DND-41 (cell line): ENCODE data around the gene ALDOA.
"Not testable (repeated sequence)": the region's sequence is repeated elsewhere in the genome, so short reads cannot be mapped to it uniquely, and the experiment has no call there.

Experiments
- ATAC-seq: fragments of 200-7000 bp; cut with Tn5 transposase; 3 replicates; pipeline ENCODE4 v1.9.1; 2021; ENCODE audit warnings: low read depth; ENCODE audit not compliant: insufficient read depth
- DNase-seq: peaks from one replicate; pipeline ENCODE4 v3.0.0-alpha.2; 2020
- H2AFZ ChIP-seq: 2 replicates; pipeline ENCODE4 v1.6.0; 2012; ENCODE audit warnings: low read depth, low read length
- H3K27ac ChIP-seq: 2 replicates; pipeline ENCODE4 v1.5.1; 2012; ENCODE audit warnings: low read length, inconsistent platforms
- H3K27me3 ChIP-seq: fragments of 200-600 bp; sonication (generic); 2 replicates; pipeline ENCODE4 v1.6.0; 2012; ENCODE audit warnings: low read length, mild to moderate bottlenecking, inconsistent platforms; ENCODE audit not compliant: insufficient read depth, poor library complexity
- H3K36me3 ChIP-seq: 2 replicates; pipeline ENCODE4 v1.5.1; 2012; ENCODE audit warnings: low read length, inconsistent platforms; ENCODE audit not compliant: insufficient read depth
- H3K4me1 ChIP-seq: 2 replicates; pipeline ENCODE4 v1.5.1; 2012; ENCODE audit warnings: mild to moderate bottlenecking, low read length; ENCODE audit not compliant: insufficient read depth
- H3K4me2 ChIP-seq: 2 replicates; pipeline ENCODE4 v1.6.0; 2012; ENCODE audit warnings: mild to moderate bottlenecking, moderate library complexity, low read length, inconsistent platforms; ENCODE audit not compliant: insufficient read depth
- H3K4me3 ChIP-seq, 2 experiments: fragments of 200-600 bp in 1 of 2; shearing (Covaris generic) in 1 of 2; 2 replicates each; pipeline ENCODE4 v1.5.1; 2012 to 2016; ENCODE audit warnings: inconsistent platforms in 2 of 2, low read length in 2 of 2, mild to moderate bottlenecking in 2 of 2, low read depth in 1 of 2, moderate library complexity in 1 of 2
- H3K79me2 ChIP-seq: 2 replicates; pipeline ENCODE4 v1.6.0; 2012; ENCODE audit warnings: low read length, inconsistent platforms; ENCODE audit not compliant: insufficient read depth
- H3K9ac ChIP-seq: 2 replicates; pipeline ENCODE4 v1.6.0; 2012; ENCODE audit warnings: low read depth, mild to moderate bottlenecking, inconsistent platforms, low read length, moderate library complexity
- H3K9me3 ChIP-seq: 2 replicates; pipeline ENCODE4 v1.5.1; 2012; ENCODE audit warnings: low read length, moderate library complexity, mild to moderate bottlenecking, inconsistent platforms; ENCODE audit not compliant: insufficient read depth, severe bottlenecking
- H4K20me1 ChIP-seq: 2 replicates; pipeline ENCODE4 v1.6.0; 2012; ENCODE audit warnings: low read length; ENCODE audit not compliant: insufficient read depth
- CTCF ChIP-seq: IDR thresholded peaks from 2 replicates; pipeline ENCODE4 v1.5.1; 2012; ENCODE audit warnings: borderline replicate concordance, low read length, moderate library complexity, mild to moderate bottlenecking; ENCODE audit not compliant: poor library complexity, severe bottlenecking; ENCODE audit errors: extremely low read depth
- EZH2 ChIP-seq: IDR thresholded peaks from 3 replicates; pipeline ENCODE4 v1.6.1; 2012; ENCODE audit warnings: borderline replicate concordance, low read depth, mild to moderate bottlenecking, moderate library complexity, low read length, inconsistent platforms; ENCODE audit not compliant: severe bottlenecking

The ALDOA gene

GRCh38 chr16:30065102-30065942 lies at the start of gene ALDOA:
TSS of gene ALDOA (plus strand) at chr16:30065760. CDS start at chr16:30066898, 1,138 bp downstream.
- H3K4me3 ChIP-seq = peak within 1 kb of the TSS; percentile 83 to 89
- DNase-seq (peak; percentile 98), ATAC-seq (peak; percentile 84)
- H2AFZ ChIP-seq = peak within 1 kb of the TSS; percentile 92
- peak within 1 kb of the TSS; percentile 94 for H3K9ac ChIP-seq
- peak within 1 kb of the TSS; percentile 93 for H3K4me2 ChIP-seq
- H3K36me3 ChIP-seq = peaks cover 47% of the 10 kb centered on the region
- H3K27ac ChIP-seq = peak within 1 kb of the TSS; percentile 99
- H3K9me3 ChIP-seq = no peaks in the 10 kb centered on the region
- TF ChIP-seq CTCF (no peak), EZH2 (no peak)
- peaks cover 49% of the 10 kb centered on the region for H3K4me1 ChIP-seq
- H3K27me3 ChIP-seq = no peaks in the 10 kb centered on the region
- H4K20me1 ChIP-seq = peaks cover 44% of the 10 kb centered on the region
- H3K79me2 ChIP-seq = peaks cover 66% of the 10 kb centered on the region

GRCh38 chr16:30016555-30017276 lies 48.8 kb upstream of the ALDOA start:
- Histone ChIP-seq H3K4me2 (no peak overlapping the region), H3K9me3 (no peaks in the 10 kb centered on the region), H3K27ac (no peak overlapping the region), H3K36me3 (no peaks in the 10 kb centered on the region), H3K27me3 (no peaks in the 10 kb centered on the region), H2AFZ (no peak overlapping the region), H3K79me2 (no peaks in the 10 kb centered on the region), H3K4me3 (no peak overlapping the region), H3K4me1 (peaks cover 15% of the 10 kb centered on the region), H3K9ac (no peak overlapping the region), H4K20me1 (no peaks in the 10 kb centered on the region)
- DNase-seq (no peak), ATAC-seq (no peak)
- TF ChIP-seq CTCF (no peak), EZH2 (no peak)

GRCh38 chr16:30017277-30017656 lies 48.3 kb upstream of the ALDOA start:
- Histone ChIP-seq H3K9ac (no peak overlapping the region), H3K9me3 (no peaks in the 10 kb centered on the region), H4K20me1 (no peaks in the 10 kb centered on the region), H3K4me2 (no peak overlapping the region), H2AFZ (no peak overlapping the region), H3K27me3 (no peaks in the 10 kb centered on the region), H3K79me2 (no peaks in the 10 kb centered on the region), H3K4me3 (no peak overlapping the region), H3K27ac (no peak overlapping the region), H3K4me1 (peaks cover 16% of the 10 kb centered on the region), H3K36me3 (no peaks in the 10 kb centered on the region)
- TF ChIP-seq CTCF (no peak), EZH2 (no peak)
- DNase-seq (no peak), ATAC-seq (no peak)

- H3K9ac ChIP-seq, H3K36me3 ChIP-seq, H2AFZ ChIP-seq, H3K4me3 ChIP-seq, H3K27ac ChIP-seq, ATAC-seq, H3K27me3 ChIP-seq, H3K79me2 ChIP-seq, H3K4me2 ChIP-seq, H4K20me1 ChIP-seq, DNase-seq, H3K9me3 ChIP-seq: not testable (repeated sequence)
- H3K4me1 ChIP-seq = peaks cover 16% of the 10 kb centered on the region
These were observed 47.6 kb upstream of the ALDOA start for GRCh38 chr16:30017937-30018336.
